Liver (tissue), 9 donors: ENCODE data around the gene MAN2A2. TPM values are rescaled to one million over a fixed set of nuclear protein-coding genes. Genes with fewer than 3 reads are reported as not detected.

ENCODE experiments used
- DNase-seq: peaks from one replicate; pipeline ENCODE4 v3.0.0-alpha.2; 2017; ENCODE audit warnings: low spot score
- H3K27ac ChIP-seq, 2 donors: one replicate each; pipeline ENCODE4 v1.7.0; 2013; ENCODE audit warnings: inconsistent platforms in 2 of 2, low read length in 2 of 2, control low read depth in 1 of 2, low read depth in 1 of 2, mild to moderate bottlenecking in 1 of 2
- H3K27me3 ChIP-seq, 4 donors: one replicate each; pipeline versions ENCODE4 v1.6.1 to v1.7.0; 2013; ENCODE audit warnings: low read length in 3 of 4, inconsistent platforms in 1 of 4, mild to moderate bottlenecking in 1 of 4, moderate library complexity in 1 of 4; ENCODE audit not compliant: control insufficient read depth in 4 of 4, insufficient read depth in 4 of 4
- H3K36me3 ChIP-seq, 4 donors: one replicate each; pipeline versions ENCODE4 v1.6.1 to v1.7.0; 2013; ENCODE audit warnings: low read length in 3 of 4, mild to moderate bottlenecking in 3 of 4, low read depth in 1 of 4, moderate library complexity in 1 of 4; ENCODE audit not compliant: control insufficient read depth in 4 of 4, insufficient read depth in 3 of 4
- H3K4me1 ChIP-seq, 4 donors: one replicate each; pipeline versions ENCODE4 v1.6.1 to v1.7.0; 2013; ENCODE audit warnings: low read length in 3 of 4, mild to moderate bottlenecking in 3 of 4, moderate library complexity in 1 of 4; ENCODE audit not compliant: control insufficient read depth in 4 of 4, insufficient read depth in 4 of 4
- H3K4me3 ChIP-seq, 3 donors: one replicate each; pipeline versions ENCODE4 v1.6.1 to v1.7.0; 2013; ENCODE audit warnings: low read length in 3 of 3, control low read depth in 1 of 3, low read depth in 1 of 3, mild to moderate bottlenecking in 1 of 3
- H3K9ac ChIP-seq, 2 donors: one replicate each; pipeline ENCODE4 v1.7.0; 2013; ENCODE audit warnings: low read length in 2 of 2, mild to moderate bottlenecking in 2 of 2, moderate library complexity in 2 of 2, control low read depth in 1 of 2, low read depth in 1 of 2
- H3K9me3 ChIP-seq, 4 donors: one replicate each; pipeline versions ENCODE4 v1.6.1 to v1.7.0; 2013; ENCODE audit warnings: low read length in 3 of 4; ENCODE audit not compliant: control insufficient read depth in 4 of 4
- ATF3 ChIP-seq: IDR thresholded peaks from 2 replicates; pipeline ENCODE4 v1.6.1; 2016; ENCODE audit warnings: antibody characterized with exemption
- FOXA1 ChIP-seq: IDR thresholded peaks from 2 replicates; pipeline ENCODE4 v1.6.1; 2016; ENCODE audit warnings: antibody characterized with exemption
- FOXA2 ChIP-seq: IDR thresholded peaks from 2 replicates; pipeline ENCODE4 v1.6.1; 2016; ENCODE audit warnings: antibody characterized with exemption
- GABPA ChIP-seq, 2 donors: IDR thresholded peaks in 1 of 2; conservative IDR thresholded peaks in 1 of 2; 2 replicates each; pipeline ENCODE4 v1.6.1; 2016; ENCODE audit warnings: antibody characterized with exemption in 2 of 2, mild to moderate bottlenecking in 1 of 2, moderate library complexity in 1 of 2
- HNF4A ChIP-seq, 2 donors: conservative IDR thresholded peaks; 2 replicates each; pipeline ENCODE4 v1.6.1; 2016; ENCODE audit warnings: antibody characterized with exemption in 2 of 2, mild to moderate bottlenecking in 2 of 2
- HNF4G ChIP-seq: IDR thresholded peaks from 2 replicates; pipeline ENCODE4 v1.6.1; 2016; ENCODE audit warnings: antibody characterized with exemption
- JUND ChIP-seq, 2 donors: IDR thresholded peaks; 2 replicates each; pipeline ENCODE4 v1.6.1; 2016; ENCODE audit warnings: antibody characterized with exemption in 2 of 2
- MAX ChIP-seq: IDR thresholded peaks from 2 replicates; pipeline ENCODE4 v1.6.1; 2016; ENCODE audit warnings: antibody characterized with exemption
- NR2F2 ChIP-seq: IDR thresholded peaks from 2 replicates; pipeline ENCODE4 v1.6.1; 2016; ENCODE audit warnings: antibody characterized with exemption
- RAD21 ChIP-seq, 2 donors: IDR thresholded peaks; 2 replicates each; pipeline ENCODE4 v1.6.1; 2016; ENCODE audit warnings: antibody characterized with exemption in 2 of 2, mild to moderate bottlenecking in 2 of 2
- RXRA ChIP-seq, 2 donors: IDR thresholded peaks; 2 replicates each; pipeline ENCODE4 v1.6.1; 2017 to 2018; ENCODE audit warnings: antibody characterized with exemption in 2 of 2, mild to moderate bottlenecking in 1 of 2
- SP1 ChIP-seq: IDR thresholded peaks from 2 replicates; pipeline ENCODE4 v1.6.1; 2018; ENCODE audit warnings: antibody characterized with exemption, mild to moderate bottlenecking
- TAF1 ChIP-seq: conservative IDR thresholded peaks from 2 replicates; pipeline ENCODE4 v1.6.1; 2016; ENCODE audit warnings: antibody characterized with exemption, mild to moderate bottlenecking
- YY1 ChIP-seq: IDR thresholded peaks from 2 replicates; pipeline ENCODE4 v1.6.1; 2016; ENCODE audit warnings: antibody characterized with exemption, mild to moderate bottlenecking
- WGBS: extraction: QIAGEN DNeasy Blood & Tissue Kit; methylation state at CpG from one replicate; pipeline ENCODE4 v1.1.7; 2013; 5-methylcytosine and 5-hydroxymethylcytosine counted together
- polyA plus RNA-seq, 2 donors: library from polyadenylated mRNA; stranded (reverse) in 1 of 2; unstranded in 1 of 2; fragments of 200-250 nt in 1 of 2; fragments of >200 nt in 1 of 2; fragmentation: Nextera tagmentation in 1 of 2; extraction: Ambion mirVana in 1 of 2; gene quantifications; one replicate each; pipeline versions ENCODE4 v1.2.1 to v1.2.3, GENCODE V29; 2013 to 2015
- total RNA-seq, 2 donors: library from RNA; depleted of rRNA; stranded (reverse); fragments of >200 nt; gene quantifications; one replicate each; pipeline ENCODE4 v1.2.3, GENCODE V29; 2014
- TF ChIP-seq, protein P1 (sequence below): IDR thresholded peaks from 2 replicates; pipeline ENCODE4 v1.6.1; 2016; ENCODE audit warnings: antibody characterized with exemption, mild to moderate bottlenecking
- TF ChIP-seq, protein P2 (sequence below): IDR thresholded peaks from 2 replicates; pipeline ENCODE4 v1.6.1; 2016; ENCODE audit warnings: antibody characterized with exemption
- TF ChIP-seq, protein P3 (sequence below): fragments of 150-350 bp; IDR thresholded peaks from 2 replicates; pipeline ENCODE4 v1.5.1; 2017; ENCODE audit warnings: improper control_type of control experiment, low read depth, low read length; ENCODE audit not compliant: missing input control
- donor health status: healthy.
- donor health status: healthy.
- donor health status: healthy.
- donor health status: healthy.
- donor health status: healthy.

The MAN2A2 gene
- total and polyA plus RNA-seq, 4 donors = 17.3 to 111 (median 50.9) TPM

GRCh38 chr15:90872486-90873184 lies 30.5 kb upstream of the MAN2A2 start:
- DNase-seq = peak; percentile 69
- H3K27me3 ChIP-seq = no peaks in the 10 kb centered on the region
- 14% methylated on average over 12 of the region's 12 CpGs for WGBS
- H3K4me1 ChIP-seq = peaks cover 8 to 65% (median 48%) of the 10 kb centered on the region in 4 donors
- peak overlapping the region; percentile 88 to 90 for H3K27ac ChIP-seq
- peak overlapping the region; percentile 83 to 96 for H3K9ac ChIP-seq
- no peaks in the 10 kb centered on the region for H3K9me3 ChIP-seq
- H3K36me3 ChIP-seq = peaks cover 11 to 16% (median 14%) of the 10 kb centered on the region in 4 donors
- TF ChIP-seq TAF1 (peak; percentile 46), RAD21 (IDR thresholded peaks at IDR 0.05) (no peak), HNF4A (conservative IDR thresholded peaks at IDR 0.05) (no peak), ATF3 (no peak), YY1 (no peak), SP1 (no peak), HNF4G (no peak), FOXA2 (no peak), RXRA (IDR thresholded peaks at IDR 0.05) (no peak), MAX (no peak), JUND (IDR thresholded peaks at IDR 0.05) (peak; percentile 23 to 33)
- TF ChIP-seq, protein P1, sequence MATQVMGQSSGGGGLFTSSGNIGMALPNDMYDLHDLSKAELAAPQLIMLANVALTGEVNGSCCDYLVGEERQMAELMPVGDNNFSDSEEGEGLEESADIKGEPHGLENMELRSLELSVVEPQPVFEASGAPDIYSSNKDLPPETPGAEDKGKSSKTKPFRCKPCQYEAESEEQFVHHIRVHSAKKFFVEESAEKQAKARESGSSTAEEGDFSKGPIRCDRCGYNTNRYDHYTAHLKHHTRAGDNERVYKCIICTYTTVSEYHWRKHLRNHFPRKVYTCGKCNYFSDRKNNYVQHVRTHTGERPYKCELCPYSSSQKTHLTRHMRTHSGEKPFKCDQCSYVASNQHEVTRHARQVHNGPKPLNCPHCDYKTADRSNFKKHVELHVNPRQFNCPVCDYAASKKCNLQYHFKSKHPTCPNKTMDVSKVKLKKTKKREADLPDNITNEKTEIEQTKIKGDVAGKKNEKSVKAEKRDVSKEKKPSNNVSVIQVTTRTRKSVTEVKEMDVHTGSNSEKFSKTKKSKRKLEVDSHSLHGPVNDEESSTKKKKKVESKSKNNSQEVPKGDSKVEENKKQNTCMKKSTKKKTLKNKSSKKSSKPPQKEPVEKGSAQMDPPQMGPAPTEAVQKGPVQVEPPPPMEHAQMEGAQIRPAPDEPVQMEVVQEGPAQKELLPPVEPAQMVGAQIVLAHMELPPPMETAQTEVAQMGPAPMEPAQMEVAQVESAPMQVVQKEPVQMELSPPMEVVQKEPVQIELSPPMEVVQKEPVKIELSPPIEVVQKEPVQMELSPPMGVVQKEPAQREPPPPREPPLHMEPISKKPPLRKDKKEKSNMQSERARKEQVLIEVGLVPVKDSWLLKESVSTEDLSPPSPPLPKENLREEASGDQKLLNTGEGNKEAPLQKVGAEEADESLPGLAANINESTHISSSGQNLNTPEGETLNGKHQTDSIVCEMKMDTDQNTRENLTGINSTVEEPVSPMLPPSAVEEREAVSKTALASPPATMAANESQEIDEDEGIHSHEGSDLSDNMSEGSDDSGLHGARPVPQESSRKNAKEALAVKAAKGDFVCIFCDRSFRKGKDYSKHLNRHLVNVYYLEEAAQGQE = no peak
- TF ChIP-seq, protein P2, sequence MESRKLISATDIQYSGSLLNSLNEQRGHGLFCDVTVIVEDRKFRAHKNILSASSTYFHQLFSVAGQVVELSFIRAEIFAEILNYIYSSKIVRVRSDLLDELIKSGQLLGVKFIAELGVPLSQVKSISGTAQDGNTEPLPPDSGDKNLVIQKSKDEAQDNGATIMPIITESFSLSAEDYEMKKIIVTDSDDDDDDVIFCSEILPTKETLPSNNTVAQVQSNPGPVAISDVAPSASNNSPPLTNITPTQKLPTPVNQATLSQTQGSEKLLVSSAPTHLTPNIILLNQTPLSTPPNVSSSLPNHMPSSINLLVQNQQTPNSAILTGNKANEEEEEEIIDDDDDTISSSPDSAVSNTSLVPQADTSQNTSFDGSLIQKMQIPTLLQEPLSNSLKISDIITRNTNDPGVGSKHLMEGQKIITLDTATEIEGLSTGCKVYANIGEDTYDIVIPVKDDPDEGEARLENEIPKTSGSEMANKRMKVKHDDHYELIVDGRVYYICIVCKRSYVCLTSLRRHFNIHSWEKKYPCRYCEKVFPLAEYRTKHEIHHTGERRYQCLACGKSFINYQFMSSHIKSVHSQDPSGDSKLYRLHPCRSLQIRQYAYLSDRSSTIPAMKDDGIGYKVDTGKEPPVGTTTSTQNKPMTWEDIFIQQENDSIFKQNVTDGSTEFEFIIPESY = no peak
- H3K4me3 ChIP-seq = peak overlapping the region; percentile 80 to 94 (median 89)

DNA sequence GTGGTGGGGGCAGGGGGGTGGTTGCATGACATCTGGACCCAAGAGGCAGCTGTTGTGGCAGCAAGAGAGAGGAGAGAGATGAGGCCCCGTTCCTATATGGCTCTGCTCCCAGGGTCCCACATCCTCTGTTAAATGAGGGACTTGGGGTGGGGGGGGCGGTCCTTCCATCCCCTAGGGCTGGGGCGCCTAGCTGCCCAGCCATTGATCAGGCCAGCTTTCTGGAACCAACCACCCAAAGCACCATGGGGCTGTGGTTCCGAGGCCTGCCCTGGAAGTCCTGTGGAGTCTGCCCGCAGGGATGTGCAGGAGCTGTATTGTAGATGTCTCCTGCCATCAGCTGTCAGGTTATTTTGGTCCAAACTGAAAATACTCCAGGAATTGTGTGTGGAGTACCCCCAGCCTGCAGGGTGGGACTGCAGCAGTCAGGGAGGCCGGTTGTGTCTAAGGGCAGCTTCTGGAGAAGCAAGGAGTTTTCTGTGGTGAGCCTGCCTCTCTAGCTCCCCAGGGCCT lies 29.6 kb upstream of the MAN2A2 start:
- H3K27ac ChIP-seq = peak overlapping the region; percentile 88 to 90
- H3K36me3 ChIP-seq = peaks cover 16 to 24% (median 23%) of the 10 kb centered on the region in 4 donors
- peak overlapping the region; percentile 49 to 94 (median 89) for H3K4me3 ChIP-seq
- no peaks in the 10 kb centered on the region for H3K27me3 ChIP-seq
- TF ChIP-seq RXRA (IDR thresholded peaks at IDR 0.05) (no peak), JUND (IDR thresholded peaks at IDR 0.05) (no peak), NR2F2 (no peak), FOXA1 (no peak), RAD21 (IDR thresholded peaks at IDR 0.05) (no peak), ATF3 (no peak), FOXA2 (no peak), SP1 (no peak), TAF1 (no peak), GABPA (IDR thresholded peaks at IDR 0.05 in 1 of 2, conservative IDR thresholded peaks at IDR 0.05 in 1 of 2) (no peak)
- TF ChIP-seq, protein P3, sequence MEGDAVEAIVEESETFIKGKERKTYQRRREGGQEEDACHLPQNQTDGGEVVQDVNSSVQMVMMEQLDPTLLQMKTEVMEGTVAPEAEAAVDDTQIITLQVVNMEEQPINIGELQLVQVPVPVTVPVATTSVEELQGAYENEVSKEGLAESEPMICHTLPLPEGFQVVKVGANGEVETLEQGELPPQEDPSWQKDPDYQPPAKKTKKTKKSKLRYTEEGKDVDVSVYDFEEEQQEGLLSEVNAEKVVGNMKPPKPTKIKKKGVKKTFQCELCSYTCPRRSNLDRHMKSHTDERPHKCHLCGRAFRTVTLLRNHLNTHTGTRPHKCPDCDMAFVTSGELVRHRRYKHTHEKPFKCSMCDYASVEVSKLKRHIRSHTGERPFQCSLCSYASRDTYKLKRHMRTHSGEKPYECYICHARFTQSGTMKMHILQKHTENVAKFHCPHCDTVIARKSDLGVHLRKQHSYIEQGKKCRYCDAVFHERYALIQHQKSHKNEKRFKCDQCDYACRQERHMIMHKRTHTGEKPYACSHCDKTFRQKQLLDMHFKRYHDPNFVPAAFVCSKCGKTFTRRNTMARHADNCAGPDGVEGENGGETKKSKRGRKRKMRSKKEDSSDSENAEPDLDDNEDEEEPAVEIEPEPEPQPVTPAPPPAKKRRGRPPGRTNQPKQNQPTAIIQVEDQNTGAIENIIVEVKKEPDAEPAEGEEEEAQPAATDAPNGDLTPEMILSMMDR = no peak
- TF ChIP-seq, protein P2 = no peak
- peaks cover 8 to 69% (median 48%) of the 10 kb centered on the region in 4 donors for H3K4me1 ChIP-seq
- H3K9ac ChIP-seq = peak overlapping the region in 1 of 2 donors; percentile 14
- no peaks in the 10 kb centered on the region for H3K9me3 ChIP-seq
- no peak for DNase-seq
- 37% methylated on average over 6 of the region's 6 CpGs for WGBS
